NCI-H226 (cell line): ENCODE measurements around the gene TSPAN3.

Experiments
- DNase-seq: peaks from one replicate; pipeline ENCODE4 v3.0.0-alpha.2; 2015

Gene TSPAN3

GRCh38 chr15:77032647-77033416 is 38.1 kb downstream of the TSPAN3 start:
- no peak for DNase-seq

DNA sequence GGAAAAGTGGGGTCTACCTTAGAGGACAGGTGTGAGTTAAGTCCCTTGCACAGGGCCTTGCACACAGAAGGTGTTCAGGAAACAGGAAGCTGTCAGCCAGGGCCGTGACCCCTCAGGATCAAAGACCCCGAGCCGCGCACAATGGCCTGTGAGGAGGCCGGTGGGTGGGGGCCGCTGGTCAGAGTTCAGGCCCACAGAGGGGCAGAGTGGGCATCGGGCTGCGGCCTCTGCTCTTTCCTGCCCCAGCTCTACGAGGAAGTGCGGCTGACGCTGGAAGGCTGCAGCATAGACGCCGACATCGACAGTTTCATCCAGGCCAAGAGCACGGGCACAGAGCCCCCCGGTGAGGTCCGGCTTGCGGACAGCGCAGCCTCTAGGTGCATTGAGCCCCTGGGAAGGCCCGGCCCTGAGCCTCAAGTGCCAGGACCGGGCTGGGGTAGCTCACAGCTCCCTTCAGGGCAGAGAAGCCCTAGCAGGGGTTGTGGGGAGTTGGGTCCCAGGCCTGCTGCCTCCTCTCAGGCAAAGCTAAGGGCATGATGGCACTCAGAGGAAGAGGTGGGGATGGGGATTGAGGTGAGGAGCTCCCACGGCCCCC is 38.8 kb downstream of the TSPAN3 start:
- no peak for DNase-seq

DNA sequence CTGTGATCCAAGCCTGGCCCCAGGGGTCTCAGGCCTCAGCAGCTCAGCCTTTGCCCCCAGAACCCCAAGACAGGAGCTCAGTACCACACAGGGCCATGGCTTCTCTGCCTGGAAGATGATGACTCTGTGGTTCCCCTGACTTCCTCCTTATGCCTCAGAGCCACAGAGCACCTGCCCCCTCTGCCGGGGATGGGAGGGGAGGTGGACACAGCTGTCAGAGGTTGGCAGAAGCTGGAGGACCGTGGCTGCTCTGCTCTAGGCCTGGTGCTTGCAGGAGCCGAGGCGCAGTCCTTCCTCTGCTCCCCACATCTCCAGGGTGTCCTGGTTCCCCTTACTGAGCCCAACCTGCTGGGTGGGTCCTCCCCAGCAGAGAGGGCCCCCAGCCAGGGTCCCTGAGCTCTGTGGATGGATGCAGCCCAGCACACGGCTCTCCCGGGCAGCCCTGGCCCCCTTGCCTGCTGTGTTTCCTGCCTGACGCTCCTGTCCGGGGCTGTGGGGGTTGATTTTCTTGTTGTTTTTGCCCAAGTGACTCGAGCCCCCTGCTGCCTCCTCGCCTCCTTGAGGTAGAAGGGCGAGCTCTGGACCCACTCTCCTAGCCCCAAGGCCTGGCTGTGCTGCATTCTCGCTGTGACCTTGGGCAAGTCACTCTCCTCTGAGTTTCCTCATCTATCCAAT is 39.4 kb downstream of the TSPAN3 start:
- DNase-seq: peak; percentile 37

DNA sequence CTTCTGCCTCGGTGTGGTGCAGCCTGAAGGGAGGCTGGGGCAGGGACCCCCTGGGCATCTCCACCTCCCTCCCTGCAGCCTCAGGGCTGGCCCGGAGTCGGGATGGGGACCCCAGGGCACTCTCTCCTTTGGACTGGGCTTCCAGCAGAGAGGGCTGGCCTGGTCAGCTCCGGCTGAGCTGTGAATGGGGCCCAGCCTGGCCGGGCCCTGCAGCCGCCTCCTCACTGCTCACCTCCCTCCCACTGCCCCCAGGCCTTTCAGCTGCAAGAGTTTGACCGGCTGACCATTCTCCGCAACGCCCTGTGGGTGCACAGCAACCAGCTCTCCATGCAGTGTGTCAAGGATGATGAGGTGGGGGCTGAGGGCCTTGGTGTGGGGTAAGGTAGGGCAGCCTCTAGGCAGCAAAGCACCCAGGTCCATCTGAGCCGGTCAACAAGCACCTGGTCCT is 40.0 kb downstream of the TSPAN3 start:
- DNase-seq: no peak

GRCh38 chr15:77030048-77030927 is 40.6 kb downstream of the TSPAN3 start:
- DNase-seq: no peak

GRCh38 chr15:77029166-77030047 is 41.5 kb downstream of the TSPAN3 start:
- DNase-seq: no peak

GRCh38 chr15:77028451-77029165 is 42.3 kb downstream of the TSPAN3 start:
- DNase-seq: no peak

DNA sequence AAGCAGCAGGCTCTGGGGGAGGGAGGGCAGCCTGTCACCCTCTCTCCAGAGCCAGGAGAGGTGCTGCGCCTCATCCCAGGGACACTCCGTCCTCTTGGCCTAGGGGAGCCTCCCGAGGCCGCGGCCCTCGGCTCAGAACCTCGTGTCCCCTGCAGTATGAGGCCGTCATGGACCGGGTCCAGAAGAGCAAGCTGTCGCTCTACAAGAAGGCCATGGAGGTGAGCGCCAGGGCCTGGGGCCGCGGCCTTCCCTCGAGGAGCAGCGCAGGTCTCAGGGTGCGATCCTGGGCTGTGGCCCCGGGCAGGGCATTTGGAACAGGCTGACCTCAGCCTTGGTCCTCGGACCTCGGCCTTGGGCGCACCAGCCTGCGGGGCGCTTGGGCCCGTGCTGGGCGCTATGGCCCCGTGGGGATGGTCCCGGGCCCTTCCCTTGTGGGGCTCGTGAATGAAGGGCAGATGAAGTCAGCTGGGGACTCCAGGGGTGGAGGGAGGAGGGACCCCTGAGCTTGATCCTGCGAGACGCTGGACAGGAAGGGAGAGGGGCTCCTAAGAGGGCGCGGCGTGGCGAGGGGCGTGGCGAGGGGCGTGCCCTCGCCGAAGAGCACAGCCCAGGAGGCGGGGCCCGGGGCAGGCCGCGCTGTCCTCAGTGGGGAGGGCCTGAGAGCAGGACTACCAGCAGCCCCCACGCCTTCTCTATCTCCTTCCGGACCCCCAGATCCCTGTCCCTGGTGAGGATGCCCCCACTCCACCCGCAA is 43.0 kb downstream of the TSPAN3 start:
- no peak for DNase-seq

DNA sequence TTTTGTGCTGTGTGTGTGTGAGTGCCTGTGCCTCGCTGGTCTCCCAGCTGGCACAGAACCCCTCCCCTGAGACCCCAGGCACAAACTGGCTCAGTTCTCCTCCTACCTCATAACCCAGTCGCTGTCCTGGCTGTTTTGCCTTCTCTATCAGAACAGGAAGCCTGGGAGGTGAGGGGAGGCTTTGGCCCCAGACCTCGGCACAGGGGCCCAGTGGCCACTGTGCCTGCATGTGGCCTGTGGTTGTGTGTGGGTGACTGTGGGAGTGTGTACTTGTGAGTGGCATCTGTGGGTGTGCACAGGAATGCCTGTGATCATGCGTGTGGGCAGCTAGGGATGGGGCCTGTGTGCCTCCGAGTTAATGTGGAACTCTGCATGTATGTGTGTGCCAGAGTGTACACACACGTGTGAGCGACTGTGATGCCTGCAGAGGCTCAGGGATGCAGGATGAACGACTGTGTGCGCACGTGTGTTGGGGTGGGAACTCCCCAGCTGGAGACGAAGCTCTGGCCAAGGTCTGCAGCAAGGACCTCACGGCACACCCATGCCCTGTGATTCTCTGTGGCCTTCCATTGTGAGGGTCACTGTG is 43.7 kb downstream of the TSPAN3 start:
- DNase-seq: no peak

DNA sequence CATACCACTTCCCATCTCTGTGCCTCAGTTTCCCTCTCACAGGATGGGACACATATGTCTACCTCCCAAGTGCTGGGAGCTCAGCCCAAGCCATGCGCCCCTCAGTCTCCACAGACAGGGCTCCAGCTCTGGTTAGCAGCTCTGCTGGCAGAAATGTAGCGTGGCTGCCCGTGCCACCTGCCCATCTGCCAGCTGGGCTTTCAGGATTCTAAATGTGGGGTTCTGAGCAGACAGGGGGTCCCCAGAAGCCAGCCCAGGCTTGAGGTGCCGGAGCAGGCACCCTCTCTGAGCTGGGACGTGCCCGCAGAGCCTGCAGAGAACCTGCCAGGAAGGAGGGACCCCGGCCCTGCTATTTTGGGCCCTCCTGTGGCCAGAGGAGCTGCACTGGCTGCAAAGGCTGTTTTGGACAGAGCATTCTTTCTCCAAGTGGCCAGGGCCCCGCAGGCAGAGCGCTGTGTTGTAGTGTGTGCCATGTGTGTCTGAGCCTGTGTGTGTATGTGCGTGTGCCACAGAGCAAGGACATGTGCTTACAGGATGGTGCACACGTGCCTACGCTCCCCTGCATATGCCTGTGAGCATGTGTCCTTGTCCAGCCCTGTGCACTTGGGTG is 44.3 kb downstream of the TSPAN3 start:
- no peak for DNase-seq

DNA sequence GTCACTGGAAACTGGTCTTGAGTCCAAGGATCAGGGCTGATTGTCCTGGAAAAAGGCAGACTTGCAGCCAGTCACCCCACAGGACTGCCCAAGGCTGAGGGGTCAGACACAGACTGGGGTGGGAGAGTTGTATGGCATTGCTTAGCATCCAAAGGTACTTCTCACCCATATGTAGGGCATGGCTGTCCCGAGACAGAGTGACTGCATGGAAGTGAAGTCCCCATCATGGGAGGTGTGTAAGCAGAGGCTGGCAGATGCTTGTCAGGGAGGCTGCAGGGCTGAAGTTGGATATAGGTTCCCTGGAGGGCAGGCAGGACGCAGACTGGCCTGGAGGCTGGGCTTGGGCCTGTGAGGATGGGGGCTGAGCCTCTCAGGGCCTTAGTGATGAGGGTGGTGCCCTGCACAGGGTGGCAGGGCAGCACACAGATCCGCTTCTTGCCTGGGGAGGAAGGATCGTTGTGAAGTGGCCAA is 44.9 kb downstream of the TSPAN3 start:
- DNase-seq: no peak

DNA sequence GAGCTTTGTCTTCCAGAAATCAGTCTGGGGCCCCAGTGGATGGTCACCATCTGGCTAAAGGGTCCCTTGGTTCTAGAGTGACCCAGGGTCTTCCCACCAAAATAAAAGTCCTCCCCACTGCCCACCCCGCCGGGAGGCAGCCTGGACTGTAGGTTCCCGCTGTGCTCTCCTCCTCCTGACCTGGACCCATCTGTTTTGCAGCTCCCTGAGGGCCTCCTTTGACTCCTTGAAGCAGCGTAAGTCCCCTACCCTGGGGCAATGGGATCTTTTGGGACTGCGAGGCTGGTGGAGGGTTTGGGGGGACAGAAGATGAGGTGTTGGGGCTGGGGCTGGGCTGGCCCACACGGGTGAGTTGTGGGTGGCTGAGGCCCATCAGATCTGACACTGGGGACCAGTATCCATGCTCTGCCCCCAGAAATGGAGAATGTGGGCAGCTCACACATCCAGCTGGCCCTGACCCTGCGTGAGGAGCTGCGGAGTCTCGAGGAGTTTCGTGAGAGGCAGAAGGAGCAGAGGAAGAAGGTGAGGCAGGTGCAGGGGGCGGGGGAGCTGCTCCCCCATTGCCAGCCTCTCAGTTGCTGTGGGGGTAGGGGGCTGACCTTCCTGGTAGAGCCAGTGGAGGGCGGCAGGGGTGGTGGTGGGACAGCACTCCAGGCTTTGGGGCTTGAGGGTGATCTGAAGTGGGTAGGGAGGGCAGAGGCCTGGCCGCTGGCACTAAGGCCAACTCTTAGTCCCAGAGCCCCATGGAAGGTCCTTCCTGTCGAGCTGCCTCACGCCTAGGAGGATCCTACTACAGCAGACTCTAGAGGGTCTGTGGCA is 45.6 kb downstream of the TSPAN3 start:
- no peak for DNase-seq

GRCh38 chr15:77024273-77025082 is 46.4 kb downstream of the TSPAN3 start:
- DNase-seq: peak; percentile 54

- DNase-seq: no peak
These were observed 47.2 kb downstream of the TSPAN3 start for GRCh38 chr15:77023576-77024272.

DNA sequence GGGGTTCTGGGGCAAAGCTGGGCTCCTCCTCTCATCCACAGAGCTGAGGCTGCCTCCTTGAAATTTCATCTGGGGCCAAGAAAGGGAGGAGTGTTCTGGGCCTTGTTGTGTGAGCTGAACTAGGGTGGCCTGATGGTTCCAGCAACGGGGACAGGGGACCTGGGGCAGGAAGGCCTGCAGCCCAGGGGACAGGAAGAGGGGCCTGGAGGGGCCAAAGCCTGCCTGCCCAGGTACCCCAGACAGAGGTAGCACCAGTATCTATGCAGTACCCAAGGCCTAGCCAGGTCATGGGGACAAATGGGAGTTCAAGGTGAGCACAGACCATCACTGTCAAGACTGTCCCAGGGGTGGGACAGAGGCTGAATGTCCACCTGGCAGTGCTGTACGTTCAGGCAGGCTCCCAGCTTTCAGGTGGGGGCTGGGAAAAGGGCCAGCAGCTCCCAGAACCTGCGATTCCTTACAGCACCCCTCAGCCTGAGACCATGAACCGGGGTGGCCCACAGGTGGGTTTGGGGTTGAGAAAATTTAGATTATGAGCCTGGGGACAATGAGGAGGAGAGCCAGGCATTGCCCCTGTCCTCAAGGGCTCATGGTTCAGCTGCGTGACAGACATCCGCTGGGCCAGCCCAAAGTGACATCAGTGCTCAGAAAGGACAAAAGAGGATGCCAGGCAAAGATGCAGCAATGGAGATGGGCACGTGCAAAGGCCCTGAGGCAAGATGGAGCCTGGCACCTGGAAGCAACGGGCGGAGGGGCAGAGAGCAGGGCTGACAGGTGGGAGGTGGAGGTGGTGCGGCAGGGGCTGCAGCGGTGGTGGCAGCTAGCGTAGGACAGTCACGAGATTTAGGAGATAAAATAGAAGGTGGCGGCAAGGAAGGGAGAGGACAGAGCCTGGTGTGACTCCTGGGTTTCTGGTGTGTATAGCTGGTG is 48.0 kb downstream of the TSPAN3 start:
- no peak for DNase-seq
